GM19043 (cell line): ENCODE data around the gene CCDC87.
"Not testable (repeated sequence)": the region's sequence is repeated elsewhere in the genome, so short reads cannot be mapped to it uniquely, and the experiment has no call there.

Source experiments
- ATAC-seq: cut with Tn5 transposase; IDR thresholded peaks from one replicate; pipeline ENCODE4 v1.9.1; 2021; ENCODE audit warnings: low read depth; ENCODE audit not compliant: unreplicated experiment

The CCDC87 gene

GRCh38 chr11:66592457-66593302 is at the start of gene CCDC87, which contains the start of gene CCS:
CCDC87 (minus strand) TSS chr11:66593063; CDS start chr11:66593015, 48 bp downstream.
CCS (plus strand) TSS chr11:66593185; CDS start chr11:66593262, 77 bp downstream.
- peak; percentile 85 for ATAC-seq

- no peak for ATAC-seq
These were observed 49.0 kb upstream of the CCDC87 start for GRCh38 chr11:66641834-66642233.

GRCh38 chr11:66639814-66640340 is 47.0 kb upstream of the CCDC87 start:
- ATAC-seq, result not testable (repeated sequence)

GRCh38 chr11:66639066-66639813 is 46.4 kb upstream of the CCDC87 start:
- ATAC-seq, result no peak

- peak; percentile 95 for ATAC-seq
These were observed 45.6 kb upstream of the CCDC87 start, which contains the start of gene RBM4 for GRCh38 chr11:66638177-66639065. RBM4 (plus strand) TSS chr11:66638703; CDS start chr11:66639712, 1,009 bp downstream.

DNA sequence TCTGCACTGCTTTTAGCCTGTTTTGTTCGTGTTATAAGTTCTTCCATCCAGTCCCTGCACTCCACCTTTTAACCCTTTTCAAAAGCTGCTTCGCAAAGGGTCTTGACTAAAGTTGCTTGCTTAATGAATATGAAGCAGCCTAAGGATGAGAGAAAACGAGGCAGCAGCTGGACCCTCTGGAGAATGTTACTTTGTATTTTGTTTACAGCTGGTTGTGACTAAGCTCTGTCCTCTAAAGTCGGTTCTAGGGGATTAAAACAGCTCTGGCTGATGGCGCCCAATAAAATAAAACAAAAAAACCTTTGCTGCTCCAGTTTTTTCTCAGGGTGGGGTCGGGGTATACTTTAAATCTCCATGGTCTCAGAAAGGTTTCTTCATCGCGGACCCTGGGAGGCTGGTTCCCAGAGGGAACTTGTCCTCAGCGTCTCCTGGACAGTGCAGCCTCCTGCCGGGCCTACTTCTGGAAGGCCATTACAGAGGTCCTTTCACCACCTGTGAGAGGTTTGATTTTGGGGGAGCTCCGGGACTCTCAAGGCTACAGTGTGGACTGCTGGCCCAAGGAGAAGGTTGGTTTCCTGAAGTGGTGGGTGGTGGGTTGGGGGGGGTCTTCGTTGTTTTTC is 44.8 kb upstream of the CCDC87 start:
- ATAC-seq, result no peak

- ATAC-seq, result no peak
These were observed 43.5 kb upstream of the CCDC87 start for GRCh38 chr11:66636411-66636810.

DNA sequence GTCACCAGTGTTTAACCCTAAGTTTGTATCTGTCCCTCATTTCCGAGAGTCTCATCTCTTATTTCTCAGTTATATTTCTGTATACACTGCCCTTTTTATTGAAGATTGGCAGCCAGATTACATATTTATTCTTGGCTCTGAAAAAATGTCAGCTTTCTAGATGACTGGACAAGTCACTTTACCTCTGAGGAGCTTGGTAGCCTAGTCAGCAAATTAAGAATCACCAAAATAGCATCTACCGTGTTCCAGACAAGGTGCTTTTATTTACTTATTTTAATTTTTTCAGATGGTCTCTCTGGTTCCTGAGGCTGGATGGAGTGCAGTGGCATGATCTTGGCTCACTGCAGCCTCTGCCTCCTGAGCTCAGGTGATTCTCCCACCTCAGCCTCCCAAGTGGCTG is 40.1 kb upstream of the CCDC87 start:
- no peak for ATAC-seq

- no peak for ATAC-seq
These were observed 39.0 kb upstream of the CCDC87 start for GRCh38 chr11:66631883-66632282.

GRCh38 chr11:66629356-66629755 is 36.5 kb upstream of the CCDC87 start:
- ATAC-seq, result no peak

GRCh38 chr11:66628061-66628603 is 35.3 kb upstream of the CCDC87 start:
- ATAC-seq, result no peak

GRCh38 chr11:66626926-66627325 is 34.1 kb upstream of the CCDC87 start:
- ATAC-seq, result no peak

- ATAC-seq, result no peak
These were observed 33.5 kb upstream of the CCDC87 start for GRCh38 chr11:66626382-66626781.

DNA sequence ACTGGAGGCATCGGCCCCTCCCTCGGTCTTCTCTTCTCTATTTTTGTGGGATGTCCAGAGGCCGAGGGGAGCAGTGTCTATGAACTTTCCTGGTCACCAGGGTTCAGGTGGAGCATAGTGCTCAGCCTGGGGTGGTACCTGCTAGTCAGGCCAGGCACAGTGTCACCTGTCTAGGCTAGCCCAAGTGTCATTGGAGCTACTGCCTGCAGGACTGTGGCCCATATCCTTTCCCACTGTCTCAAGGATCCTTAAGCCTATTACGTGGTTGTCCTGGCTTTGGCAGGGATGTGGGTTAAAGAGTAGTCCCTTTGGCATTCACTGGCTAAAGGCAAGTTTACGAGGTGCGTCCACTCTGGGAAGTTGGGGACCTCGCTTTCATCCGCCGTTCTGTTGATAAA is 32.9 kb upstream of the CCDC87 start:
- ATAC-seq, result no peak

GRCh38 chr11:66625041-66625751 is 32.3 kb upstream of the CCDC87 start:
- ATAC-seq, result no peak

DNA sequence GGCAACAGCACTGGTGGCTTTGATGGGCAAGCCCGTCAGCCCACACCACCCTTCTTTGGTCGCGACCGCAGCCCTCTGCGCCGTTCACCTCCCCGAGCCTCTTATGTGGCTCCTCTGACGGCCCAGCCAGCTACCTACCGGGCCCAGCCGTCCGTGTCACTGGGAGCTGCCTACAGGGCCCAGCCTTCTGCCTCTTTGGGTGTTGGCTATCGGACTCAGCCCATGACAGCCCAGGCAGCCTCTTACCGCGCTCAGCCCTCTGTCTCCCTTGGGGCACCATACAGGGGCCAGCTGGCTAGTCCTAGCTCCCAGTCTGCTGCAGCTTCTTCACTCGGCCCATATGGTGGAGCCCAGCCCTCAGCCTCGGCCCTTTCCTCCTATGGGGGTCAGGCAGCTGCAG is 31.6 kb upstream of the CCDC87 start:
- ATAC-seq, result no peak

DNA sequence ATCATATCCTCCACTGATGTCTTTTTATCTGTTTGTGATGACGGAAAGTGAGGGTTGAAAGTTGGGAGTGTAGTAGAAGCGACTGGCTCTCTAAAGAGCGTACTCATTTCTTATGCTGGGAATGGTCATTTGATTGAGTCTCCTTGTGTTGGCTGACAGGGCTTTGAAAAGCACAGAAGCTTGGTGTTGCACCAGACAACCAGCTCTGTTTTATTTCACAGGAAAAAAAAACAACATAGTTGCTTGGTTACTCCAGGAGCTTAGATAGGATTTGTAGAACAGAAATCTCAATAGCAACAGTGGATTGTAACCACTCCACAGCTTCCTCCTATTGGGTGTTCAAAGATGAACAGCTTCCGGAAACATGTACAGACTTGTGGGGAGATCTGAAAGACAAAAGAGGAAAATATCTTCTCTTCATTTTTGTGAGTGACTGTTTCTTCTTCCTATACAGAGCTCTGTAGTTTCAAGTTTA is 26.3 kb upstream of the CCDC87 start:
- ATAC-seq, result no peak

DNA sequence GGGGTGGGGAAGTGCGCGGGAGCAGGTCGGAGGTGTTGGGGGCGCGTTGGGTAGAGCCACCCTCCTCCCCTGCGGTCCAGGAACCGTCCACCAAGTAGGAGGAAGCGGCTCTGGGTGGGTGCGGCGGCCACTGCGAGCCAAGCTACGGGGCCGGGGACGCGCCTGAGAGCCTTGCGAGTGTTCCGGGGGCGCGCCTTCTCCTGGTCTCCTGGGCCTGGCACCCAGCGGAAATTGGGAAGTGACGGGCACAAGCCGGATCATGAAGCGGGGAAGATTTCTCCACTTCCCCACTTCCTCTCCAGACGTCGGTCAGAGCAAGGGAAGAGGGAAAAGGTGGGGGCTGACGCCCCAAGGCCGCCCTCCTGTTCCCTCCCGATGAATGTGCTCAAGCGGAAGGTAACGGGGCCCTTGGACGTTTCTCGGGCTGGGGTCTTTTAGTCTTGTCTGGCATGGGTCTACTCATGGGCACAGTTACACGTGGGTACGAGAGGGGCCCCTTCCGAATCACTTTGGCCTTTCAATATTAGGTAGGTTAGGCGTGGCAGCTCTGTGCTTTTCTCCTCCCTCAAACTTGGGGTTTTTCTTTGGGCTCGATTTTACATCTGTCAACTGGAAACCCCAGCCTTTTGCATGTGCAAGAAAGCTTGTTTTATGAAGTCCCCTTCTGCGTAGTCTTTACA is 24.4 kb upstream of the CCDC87 start:
- no peak for ATAC-seq
